ENCODE measurements around the gene SYVN1. TPM values are rescaled to one million over a fixed set of nuclear protein-coding genes. Genes with fewer than 3 reads are reported as not detected.
"Not testable (repeated sequence)": the region's sequence is repeated elsewhere in the genome, so short reads cannot be mapped to it uniquely, and the experiment has no call there.

SYVN1 gene
- total RNA-seq = 84.4 TPM

GRCh38 chr11:65134240-65134951, at the start of gene SYVN1:
Gene SYVN1, minus strand, starts transcription at chr11:65134519. Its CDS starts 918 bp downstream, at chr11:65133601.
- peak; percentile 90 for DNase-seq (ENCODE audit: low spot score)

- DNase-seq (ENCODE audit: low spot score) = peak; percentile 66
These were observed 49.0 kb upstream of the SYVN1 start for GRCh38 chr11:65183201-65183891.

- no peak for DNase-seq (ENCODE audit: low spot score)
These were observed 48.2 kb upstream of the SYVN1 start for GRCh38 chr11:65182258-65183170.

- DNase-seq (ENCODE audit: low spot score) = peak; percentile 90
These were observed 47.4 kb upstream of the SYVN1 start, which contains the start of gene CAPN1 for GRCh38 chr11:65181569-65182257. Gene CAPN1, plus strand, starts transcription at chr11:65181928. Its CDS starts 774 bp downstream, at chr11:65182702.

- DNase-seq (ENCODE audit: low spot score) = peak; percentile 41
These were observed 46.7 kb upstream of the SYVN1 start for GRCh38 chr11:65180877-65181568.

- not testable (repeated sequence) for DNase-seq (ENCODE audit: low spot score)
These were observed 40.3 kb upstream of the SYVN1 start for GRCh38 chr11:65174571-65175010.

- DNase-seq (ENCODE audit: low spot score) = no peak
These were observed 38.3 kb upstream of the SYVN1 start for GRCh38 chr11:65172600-65172999.

GRCh38 chr11:65170058-65170534, 35.8 kb upstream of the SYVN1 start, which contains the start of gene SPDYC:
Gene SPDYC, plus strand, starts transcription at chr11:65170233. Its CDS starts 1,125 bp downstream, at chr11:65171358.
- no peak for DNase-seq (ENCODE audit: low spot score)

GRCh38 chr11:65169164-65169641, 34.9 kb upstream of the SYVN1 start:
- no peak for DNase-seq (ENCODE audit: low spot score)

GRCh38 chr11:65167656-65168055, 33.3 kb upstream of the SYVN1 start:
- DNase-seq (ENCODE audit: low spot score) = no peak

GRCh38 chr11:65166893-65167292, 32.6 kb upstream of the SYVN1 start:
- no peak for DNase-seq (ENCODE audit: low spot score)

GRCh38 chr11:65165410-65166317, 31.3 kb upstream of the SYVN1 start:
- DNase-seq (ENCODE audit: low spot score) = peak; percentile 54

- DNase-seq (ENCODE audit: low spot score) = no peak
These were observed 29.4 kb upstream of the SYVN1 start for GRCh38 chr11:65163684-65164083.

GRCh38 chr11:65160643-65161042, 26.3 kb upstream of the SYVN1 start:
- no peak for DNase-seq (ENCODE audit: low spot score)

- DNase-seq (ENCODE audit: low spot score) = no peak
These were observed 24.7 kb upstream of the SYVN1 start for GRCh38 chr11:65159012-65159411.

GRCh38 chr11:65157336-65157735, 23.0 kb upstream of the SYVN1 start:
- no peak for DNase-seq (ENCODE audit: low spot score)

GRCh38 chr11:65156926-65157325, 22.6 kb upstream of the SYVN1 start:
- DNase-seq (ENCODE audit: low spot score) = no peak

GRCh38 chr11:65156256-65156655, 21.9 kb upstream of the SYVN1 start:
- DNase-seq (ENCODE audit: low spot score) = no peak

GRCh38 chr11:65152122-65152521, 17.8 kb upstream of the SYVN1 start:
- no peak for DNase-seq (ENCODE audit: low spot score)

All from mucosa of gallbladder (tissue), 1 donor.